GM12878 (cell line): ENCODE data around the gene GRAMD2B. TPM values are rescaled to one million over a fixed set of nuclear protein-coding genes. Genes with fewer than 3 reads are reported as not detected.

Experiments used
- ATAC-seq: fragments of 200-7000 bp; cut with Tn5 transposase; 3 replicates; pipeline ENCODE4 v1.9.1; 2020; ENCODE audit warnings: mild to moderate bottlenecking, moderate library complexity
- BruUV-seq: library from RNA; stranded (reverse); fragments of 400-500 nt; replicated peaks from 2 replicates; lab custom pipeline; 2021; lab: Mats Ljungman, UMichigan
- CTCF ChIA-PET: fragments of 300-600 bp; sonication (Branson Sonifier 250); formaldehyde crosslinking; extraction: SDS; loops from one replicate; lab custom pipeline; 2021; ENCODE audit warnings: inconsistent platforms; lab: Yijun Ruan, JAX
- POLR2A ChIA-PET: fragments of 350-600 bp; formaldehyde crosslinking; extraction: SDS; loops from one replicate; lab custom pipeline; 2021; ENCODE audit warnings: inconsistent platforms; lab: Charles Lee
- RAD21 ChIA-PET: fragments of 300-600 bp; sonication (Branson Sonifier 250); formaldehyde crosslinking; loops from one replicate; lab custom pipeline; 2023; ENCODE audit warnings: antibody characterized with exemption; ENCODE audit not compliant: unreplicated experiment; lab: Charles Lee
- SMC1A ChIA-PET: fragments of 300-600 bp; sonication (Branson Sonifier 250); formaldehyde crosslinking; loops from one replicate; lab custom pipeline; 2023; ENCODE audit not compliant: unreplicated experiment, uncharacterized antibody; lab: Charles Lee
- DNase-seq: peaks from one replicate; pipeline ENCODE4 v3.0.0-alpha.2; 2011; ENCODE audit warnings: low read depth, low spot score
- FAIRE-seq: peaks from 3 replicates; lab custom pipeline; 2011; peaks lifted over from hg19 to GRCh38; lab: Jason Lieb, UNC
- H2AFZ ChIP-seq: 2 replicates; pipeline ENCODE4 v1.6.0; 2011; ENCODE audit warnings: low read depth, low read length, control low read depth; ENCODE audit not compliant: control insufficient read depth
- H3K27ac ChIP-seq: 2 replicates; pipeline ENCODE4 v1.5.1; 2011; ENCODE audit warnings: control low read depth; ENCODE audit not compliant: control insufficient read depth, insufficient read depth
- H3K27me3 ChIP-seq, 2 experiments: replicated peaks in 1 of 2; 2 replicates each; pipeline versions ENCODE4 v1.6.0 to v1.6.1; 2011; ENCODE audit warnings: low read length in 1 of 2; ENCODE audit not compliant: control insufficient read depth in 2 of 2, insufficient read depth in 2 of 2
- H3K36me3 ChIP-seq, 2 experiments: 2 replicates each; pipeline ENCODE4 v1.5.1; 2011; ENCODE audit warnings: low read length in 1 of 2; ENCODE audit not compliant: control insufficient read depth in 2 of 2, insufficient read depth in 2 of 2
- H3K4me1 ChIP-seq: 2 replicates; pipeline ENCODE4 v1.6.1; 2011; ENCODE audit warnings: mild to moderate bottlenecking, low read length, moderate library complexity, mixed read lengths; ENCODE audit not compliant: control insufficient read depth, insufficient read depth
- H3K4me2 ChIP-seq: 2 replicates; pipeline ENCODE4 v1.6.0; 2011; ENCODE audit warnings: control low read depth; ENCODE audit not compliant: control insufficient read depth, insufficient read depth
- H3K4me3 ChIP-seq: fragments of 200-600 bp; sonication (generic); 2 replicates; pipeline ENCODE4 v1.5.1; 2016
- H3K79me2 ChIP-seq: 2 replicates; pipeline ENCODE4 v1.6.0; 2011; ENCODE audit warnings: low read length; ENCODE audit not compliant: control insufficient read depth, insufficient read depth
- H3K9ac ChIP-seq: 2 replicates; pipeline ENCODE4 v1.8.0; 2011; ENCODE audit warnings: low read length, control low read depth, mixed read lengths; ENCODE audit not compliant: control insufficient read depth, insufficient read depth
- H3K9me3 ChIP-seq: replicated peaks from 3 replicates; pipeline ENCODE4 v1.5.1; 2011; ENCODE audit warnings: mild to moderate bottlenecking, low read length; ENCODE audit not compliant: control insufficient read depth, insufficient read depth
- H4K20me1 ChIP-seq: 2 replicates; pipeline ENCODE4 v1.6.0; 2011; ENCODE audit not compliant: control insufficient read depth, insufficient read depth
- BCLAF1 ChIP-seq: fragments of 450-650 bp; IDR thresholded peaks from 2 replicates; pipeline ENCODE4 v1.6.1; 2017; ENCODE audit warnings: antibody characterized with exemption, mild to moderate bottlenecking, moderate library complexity
- EP300 ChIP-seq, 2 experiments: fragments of 150-350 bp in 1 of 2; IDR thresholded peaks; 2 replicates each; pipeline ENCODE4 v1.6.1; 2011 to 2012; ENCODE audit warnings: low read depth in 2 of 2, low read length in 2 of 2, borderline replicate concordance in 1 of 2, improper control_type of control experiment in 1 of 2, inconsistent platforms in 1 of 2; ENCODE audit not compliant: control insufficient read depth in 1 of 2
- JUNB ChIP-seq: IDR thresholded peaks from 2 replicates; pipeline ENCODE4 v1.6.1; 2016; ENCODE audit warnings: antibody characterized with exemption, mild to moderate bottlenecking
- MTA2 ChIP-seq: fragments of 450-650 bp; IDR thresholded peaks from 2 replicates; pipeline ENCODE4 v1.6.1; 2016; ENCODE audit warnings: low read depth, mild to moderate bottlenecking, moderate library complexity
- NR2C1 ChIP-seq: fragments of 450-650 bp; IDR thresholded peaks from 2 replicates; pipeline ENCODE4 v1.6.1; 2017; ENCODE audit warnings: antibody characterized with exemption, mild to moderate bottlenecking, moderate library complexity
- PAX5 ChIP-seq: IDR thresholded peaks from 2 replicates; pipeline ENCODE4 v1.6.1; 2011; ENCODE audit warnings: low read depth, low read length, borderline replicate concordance
- RAD51 ChIP-seq: fragments of 450-650 bp; IDR thresholded peaks from 2 replicates; pipeline ENCODE4 v1.6.1; 2016; ENCODE audit warnings: moderate library complexity, mild to moderate bottlenecking, inconsistent platforms
- SP1 ChIP-seq: IDR thresholded peaks from one replicate; pipeline ENCODE4 v1.6.1; 2011; ENCODE audit warnings: low read depth, low read length
- SPI1 ChIP-seq: IDR thresholded peaks from 2 replicates; pipeline ENCODE4 v1.6.1; 2011; ENCODE audit warnings: low read depth, mild to moderate bottlenecking, low read length, moderate library complexity, borderline replicate concordance; ENCODE audit not compliant: insufficient read depth
- TARDBP ChIP-seq: IDR thresholded peaks from 2 replicates; pipeline ENCODE4 v1.6.1; 2016; ENCODE audit warnings: borderline replicate concordance
- USF1 ChIP-seq: IDR thresholded peaks from 2 replicates; pipeline ENCODE4 v1.6.1; 2011; ENCODE audit warnings: borderline replicate concordance, low read depth, mild to moderate bottlenecking, moderate library complexity, mixed read lengths, low read length; ENCODE audit not compliant: insufficient read depth; ENCODE audit errors: extremely low read length
- WGBS: methylation state at CpG from one replicate; pipeline ENCODE4 v1.1.6; 2016; ENCODE audit warnings: low lambda C conversion rate; ENCODE audit not compliant: insufficient replicate concordance, insufficient coverage; ENCODE audit errors: missing lambda C conversion rate; 5-methylcytosine and 5-hydroxymethylcytosine counted together
- in situ Hi-C: fragments of 300-500 bp; cut with MboI; formaldehyde crosslinking; loops from 9 replicates; pipeline ENCODE4 v1.14.3; 2018; ENCODE audit warnings: mixed read lengths
- intact Hi-C: fragments of 100-400 bp; cut with micrococcal nuclease; formaldehyde crosslinking; loops from one replicate; pipeline ENCODE4 v1.14.2; 2022; ENCODE audit not compliant: unreplicated experiment
- polyA plus RNA-seq, 11 experiments: library from polyadenylated mRNA; depleted of rRNA in 4 of 11; unstranded in 6 of 11; stranded (reverse) in 5 of 11; fragments of >200 nt; fragmentation: Nextera tagmentation in 4 of 11; fragmentation: Illumina TruSeq in 1 of 11; extraction: Ambion mirVana in 4 of 11; extraction: Trizol in 1 of 11; gene quantifications; 1 replicate in 1 of 11; 2 replicates in 10 of 11; pipeline versions ENCODE4 v1.2.1 to v1.2.3, GENCODE V29; 2011 to 2016; ENCODE audit warnings: inconsistent platforms in 2 of 11, missing spikeins in 2 of 11, low read depth in 1 of 11
- total RNA-seq, 4 experiments: library from RNA; depleted of rRNA in 3 of 4; stranded (reverse); fragments of >200 nt in 3 of 4; fragmentation: Illumina TruSeq in 1 of 4; extraction: Trizol in 1 of 4; gene quantifications; 2 replicates each; pipeline versions ENCODE4 v1.2.1 to v1.2.3, GENCODE V29; 2013 to 2021

Gene GRAMD2B
- total and polyA plus RNA-seq, 10 of the 15 experiments (the other 5 are each of a cell fraction or from before 2014, with no cell fraction given), result 1.9 to 21.5 (median 8.4) TPM

- no peak overlapping the region for H2AFZ ChIP-seq
- no peak overlapping the region; the same call in 1 of the 2 replicates for H3K4me2 ChIP-seq
- H3K27me3 ChIP-seq, result no peaks in the 10 kb centered on the region
- ChIA-PET RAD21 (interaction anchor here (0.6 to 1.1 kb wide), 2 partner anchors 9 to 13 kb away, joined by 3 to 4 read pairs; no protein-coding TSS in a partner anchor), POLR2A (interaction anchor here (0.8 kb wide), 1 partner anchor 10 kb away, joined by 3 read pairs; no protein-coding TSS in a partner anchor), SMC1A (interaction anchor here (0.7 to 1.8 kb wide), 5 partner anchors 9 to 83 kb away, joined by 3 to 5 read pairs (median 3); no protein-coding TSS in a partner anchor), CTCF (no interaction called here)
- peaks cover 12% of the 10 kb centered on the region for H3K4me1 ChIP-seq
- no peak overlapping the region for H3K27ac ChIP-seq
- peak; percentile 49 for ATAC-seq
- no TSS peak for BruUV-seq
- DNase-seq, result no peak
- H3K9me3 ChIP-seq, result peaks cover 2% of the 10 kb centered on the region; the same call in 2 of the 3 replicates
- intact Hi-C loops, result loop anchor here (2.0 kb wide), 1 partner anchor 13 kb away; no protein-coding TSS in a partner anchor
- in situ Hi-C loops, result no loop called here
- FAIRE-seq, result peak; percentile 59
- peaks cover 1 to 3% of the 10 kb centered on the region in 2 experiments; a peak in 2 of 4 replicates for H3K36me3 ChIP-seq
- TF ChIP-seq NR2C1 (no peak), SPI1 (0 out of 2 replicates have a peak, but pooled peaks have one; percentile 35)
- no peaks in the 10 kb centered on the region for H4K20me1 ChIP-seq
- H3K4me3 ChIP-seq, result no peak overlapping the region
- 88% methylated on average over 1 of the region's 1 CpG for WGBS
- H3K79me2 ChIP-seq, result no peaks in the 10 kb centered on the region
- H3K9ac ChIP-seq, result no peak overlapping the region
These were observed 14.5 kb downstream of the GRAMD2B start for GRCh38 chr5:126437721-126438120.

GRCh38 chr5:126438267-126438666, 15.1 kb downstream of the GRAMD2B start:
- H3K4me2 ChIP-seq, result peak overlapping the region; percentile 20; the same call in 1 of the 2 replicates
- H3K27me3 ChIP-seq, result no peaks in the 10 kb centered on the region
- in situ Hi-C loops (no loop called here), intact Hi-C loops (loop anchor here (2.0 kb wide), 1 partner anchor 13 kb away; no protein-coding TSS in a partner anchor)
- peak; percentile 68 for FAIRE-seq
- no peak overlapping the region for H2AFZ ChIP-seq
- RAD21 ChIA-PET, result interaction anchor here (1.1 kb wide), 1 partner anchor 8 kb away, joined by 3 read pairs; no protein-coding TSS in a partner anchor
- H3K79me2 ChIP-seq, result no peaks in the 10 kb centered on the region
- no peak for DNase-seq
- SMC1A ChIA-PET, result interaction anchor here (0.5 to 1.8 kb wide), 5 partner anchors 10 to 588 kb away, joined by 3 to 5 read pairs (median 3); no protein-coding TSS in a partner anchor
- no peaks in the 10 kb centered on the region for H4K20me1 ChIP-seq
- BruUV-seq, result no TSS peak
- no peak overlapping the region for H3K9ac ChIP-seq
- WGBS, result 38% methylated on average over 4 of the region's 4 CpGs
- peak overlapping the region; percentile 27; the same call in 1 of the 2 replicates for H3K27ac ChIP-seq
- peaks cover 1 to 3% of the 10 kb centered on the region in 2 experiments; a peak in 2 of 4 replicates for H3K36me3 ChIP-seq
- peak; percentile 94 for ATAC-seq
- peaks cover 2% of the 10 kb centered on the region; the same call in 2 of the 3 replicates for H3K9me3 ChIP-seq
- CTCF ChIA-PET, result no interaction called here
- H3K4me3 ChIP-seq, result no peak overlapping the region
- POLR2A ChIA-PET, result interaction anchor here (0.8 kb wide), 1 partner anchor 10 kb away, joined by 3 read pairs; no protein-coding TSS in a partner anchor
- H3K4me1 ChIP-seq, result peaks cover 16% of the 10 kb centered on the region
- TF ChIP-seq EP300 (IDR thresholded peaks at IDR 0.05; ENCODE audit: borderline replicate concordance in 1 of 2, control insufficient read depth in 1 of 2, low read depth in 2 of 2, low read length in 2 of 2) (peak; percentile 17 to 25; a peak in 1 of 4 replicates), MTA2 (peak; percentile 92), PAX5 (no peak), BCLAF1 (no peak), USF1 (no peak), RAD51 (no peak), JUNB (peak; percentile 78), SP1 (no peak), TARDBP (no peak), NR2C1 (no peak)
